SKM-1 treated with dmso at 0.1 percent for 144 hours (cell line): ENCODE measurements around the gene DPM3.
"Not testable (repeated sequence)": the region's sequence is repeated elsewhere in the genome, so short reads cannot be mapped to it uniquely, and the experiment has no call there.

Source experiments
- DNase-seq: peaks from one replicate; lab custom pipeline; 2025; ENCODE audit not compliant: unreplicated experiment; lab: John Stamatoyannopoulos, UW

The DPM3 gene

DNA sequence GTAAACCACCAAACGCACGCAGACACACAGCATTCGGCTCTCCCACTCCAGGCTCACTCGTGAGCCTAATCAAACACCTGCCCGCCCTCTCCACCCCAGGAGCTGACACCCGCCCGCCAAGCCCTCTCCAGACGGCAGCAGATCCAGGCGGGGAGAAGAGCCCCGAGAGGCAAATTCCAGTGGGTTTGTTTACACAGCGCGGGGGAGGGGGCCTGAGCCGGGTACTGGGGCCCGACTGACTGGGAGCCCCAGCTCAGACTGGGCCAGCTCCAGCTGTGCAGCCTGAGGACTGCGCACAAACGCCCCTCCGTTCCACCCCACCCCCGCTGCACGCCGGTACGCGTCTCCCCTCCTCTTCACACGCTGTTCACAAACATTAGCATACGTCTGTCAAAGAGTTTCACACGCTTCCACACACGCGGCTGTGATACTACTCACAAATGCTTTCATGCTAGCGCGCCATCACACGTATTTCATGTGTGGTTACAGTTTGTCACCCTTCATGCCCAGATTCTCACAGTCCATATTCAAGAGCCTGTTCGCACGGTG, 13.7 kb downstream of the DPM3 start:
- no peak for DNase-seq

DNA sequence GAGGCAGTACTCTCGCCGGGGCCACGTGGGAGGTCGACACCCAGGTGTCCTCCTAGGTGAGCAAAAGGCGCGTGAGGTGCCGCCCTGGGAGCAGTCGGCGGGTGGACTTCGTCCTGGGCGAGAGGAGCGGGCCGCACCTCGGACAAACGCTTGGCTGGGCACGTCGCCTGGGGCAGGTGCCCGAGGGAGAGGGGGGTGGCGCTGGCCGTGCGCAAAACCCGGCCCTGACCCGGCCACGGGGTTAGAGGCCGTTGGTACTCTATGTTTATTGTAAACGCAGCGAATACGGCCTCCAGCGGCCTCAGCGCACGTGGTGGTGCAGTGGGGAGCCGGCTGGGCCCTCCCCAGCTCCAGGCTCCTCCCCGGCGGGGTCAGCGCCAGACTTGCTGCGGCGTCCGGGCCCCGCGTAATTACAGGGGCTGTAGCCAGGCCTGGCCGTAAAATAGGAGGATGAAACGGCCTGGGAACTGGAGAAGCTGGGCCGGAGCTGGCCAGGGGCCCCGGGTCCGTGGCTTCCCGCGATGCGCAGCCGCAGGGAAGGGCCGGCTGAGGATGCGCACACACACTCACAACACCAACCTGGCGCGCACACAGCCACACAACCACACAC, 14.3 kb downstream of the DPM3 start:
- DNase-seq, result no peak

DNA sequence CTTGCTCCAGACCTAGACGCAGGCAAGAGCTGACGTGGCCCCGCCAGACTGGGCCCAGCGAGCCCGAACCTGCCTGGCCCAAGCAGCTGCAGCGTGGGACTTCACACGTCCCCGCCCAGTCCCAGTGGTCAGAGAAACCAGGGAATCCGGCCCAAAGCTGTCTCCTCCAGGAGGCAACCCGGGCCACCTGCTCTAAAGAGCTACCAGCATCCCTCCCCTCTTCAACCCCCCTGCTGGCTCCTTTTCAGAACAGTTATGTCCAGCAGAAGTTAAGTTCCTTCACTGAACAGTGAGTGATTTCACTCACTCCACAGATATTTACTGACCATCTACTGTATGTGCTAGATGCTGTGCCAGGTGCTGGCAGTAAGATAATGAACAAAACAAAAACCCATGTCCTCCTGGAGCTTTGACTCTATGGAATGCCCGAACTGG, 14.8 kb downstream of the DPM3 start:
- no peak for DNase-seq

DNA sequence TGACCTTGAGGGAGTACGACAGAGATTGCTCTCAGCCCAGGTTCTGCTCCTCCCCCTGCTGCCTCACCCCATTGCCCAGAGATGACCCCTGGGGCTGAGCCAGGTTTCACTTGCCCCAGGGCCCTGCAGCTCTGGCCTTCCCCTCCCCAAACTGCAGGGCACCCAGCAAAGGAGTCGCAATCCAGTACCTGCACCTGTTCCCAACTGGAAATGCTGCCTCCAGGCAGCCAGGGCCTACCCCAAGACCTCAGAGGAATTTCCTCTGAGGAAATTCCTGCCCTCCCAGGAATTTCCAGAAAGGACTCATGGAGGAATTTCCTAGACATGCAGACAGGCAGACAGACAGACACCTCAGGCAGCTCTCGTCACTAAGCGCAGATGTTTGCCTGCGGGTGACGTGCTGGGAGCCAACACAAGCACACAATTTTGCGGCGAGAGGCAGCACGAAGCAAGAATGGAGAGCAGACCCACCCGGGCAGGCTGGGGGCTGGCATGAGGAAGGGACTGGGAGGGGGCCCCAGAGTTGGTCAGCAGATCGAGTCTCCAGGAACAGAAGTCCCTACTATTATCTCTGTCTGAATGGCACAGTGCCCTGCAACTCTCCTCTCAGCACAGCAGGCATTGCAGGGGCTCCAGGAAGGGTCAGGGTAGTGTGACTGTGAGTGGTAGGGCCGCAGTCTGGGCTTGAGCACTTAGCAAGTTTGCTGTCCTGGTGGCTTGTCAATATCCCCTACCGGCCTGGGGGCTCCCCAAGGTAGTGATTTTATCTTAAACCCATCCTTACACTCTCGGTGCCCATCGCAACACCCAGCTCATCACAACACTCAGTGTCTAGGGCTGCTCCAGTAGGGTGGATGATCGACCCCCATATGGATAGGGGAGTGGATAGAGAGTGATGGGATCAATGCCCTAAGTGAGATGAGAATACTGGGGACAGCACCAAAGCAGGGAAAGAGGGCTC, 15.5 kb downstream of the DPM3 start:
- DNase-seq, result no peak

DNA sequence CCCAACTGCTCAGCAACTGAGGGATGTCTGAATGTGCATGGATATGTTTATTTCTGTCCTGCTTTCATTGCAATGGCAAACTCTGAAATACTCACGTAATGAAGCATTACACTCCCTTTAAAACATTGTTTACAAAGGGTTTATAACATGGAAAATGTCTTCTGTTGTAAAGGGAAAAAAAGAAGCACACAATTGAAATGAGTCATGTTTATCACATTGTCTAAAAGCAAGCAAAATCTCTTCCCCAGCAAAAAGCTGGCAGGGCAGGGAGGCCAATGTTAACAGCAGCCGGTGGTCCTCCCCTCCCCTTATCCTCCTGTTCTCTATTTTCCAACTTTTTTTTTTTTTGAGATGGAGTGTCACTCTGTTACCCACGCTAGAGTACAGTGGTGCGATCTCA, 16.5 kb downstream of the DPM3 start:
- no peak for DNase-seq

DNA sequence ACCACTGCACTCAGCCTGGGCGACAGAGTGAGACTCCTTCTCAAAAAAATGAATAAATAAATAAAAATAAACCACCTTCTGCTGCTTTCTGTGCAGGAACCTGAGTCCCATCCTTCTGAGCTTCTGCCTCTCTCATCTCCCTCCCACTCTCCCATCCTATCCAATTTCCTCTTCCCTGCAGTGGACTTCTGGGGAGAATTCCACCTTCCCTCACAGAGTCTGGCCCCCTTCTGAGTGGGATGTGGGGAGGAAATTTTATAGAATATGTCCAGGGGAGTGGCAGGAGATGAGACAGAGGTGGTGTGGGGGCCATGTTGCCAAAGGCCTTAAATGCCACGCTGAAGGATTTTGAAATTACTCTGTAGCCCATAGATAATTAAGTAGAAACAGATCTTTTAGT, 18.0 kb downstream of the DPM3 start:
- DNase-seq, result no peak

DNA sequence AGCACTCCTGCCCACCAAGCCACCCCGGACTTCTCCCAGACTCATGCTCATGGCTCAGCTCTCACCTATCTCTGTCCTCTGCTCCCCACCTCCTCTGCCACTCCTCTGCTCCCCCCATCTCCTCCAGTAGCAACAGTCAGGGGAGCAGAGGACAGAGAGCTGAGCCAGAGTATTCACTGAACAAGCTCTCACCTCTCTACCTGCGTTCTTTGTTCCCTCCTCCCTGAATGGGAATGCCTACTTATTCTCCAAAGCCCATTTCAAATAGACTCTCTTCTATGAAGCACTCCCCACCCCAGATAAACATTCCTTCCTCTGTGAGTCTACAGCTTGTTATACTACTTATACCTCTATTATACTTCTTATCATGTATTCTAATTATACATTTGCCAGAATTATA, 19.1 kb downstream of the DPM3 start:
- DNase-seq, result no peak

DNA sequence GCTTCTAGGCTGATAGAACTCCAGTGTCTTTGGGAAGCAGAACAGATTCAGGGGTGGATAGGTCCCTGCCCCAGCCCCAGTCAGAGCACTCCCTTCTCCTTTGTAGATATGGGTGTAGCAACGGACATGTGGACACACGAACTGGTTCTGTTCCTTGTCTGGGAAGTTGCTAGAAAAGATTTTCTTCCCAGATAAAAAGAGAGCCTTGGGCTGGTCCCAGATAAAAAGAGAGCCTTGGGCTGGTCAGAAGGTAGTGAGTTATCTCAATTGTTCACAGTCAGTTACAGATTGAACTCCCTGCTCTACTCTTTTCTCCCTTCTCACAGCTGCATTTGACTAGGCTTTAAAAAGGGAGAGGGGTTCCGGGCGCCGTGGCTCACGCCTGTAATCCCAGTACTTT, 20.1 kb downstream of the DPM3 start:
- DNase-seq, result no peak

DNA sequence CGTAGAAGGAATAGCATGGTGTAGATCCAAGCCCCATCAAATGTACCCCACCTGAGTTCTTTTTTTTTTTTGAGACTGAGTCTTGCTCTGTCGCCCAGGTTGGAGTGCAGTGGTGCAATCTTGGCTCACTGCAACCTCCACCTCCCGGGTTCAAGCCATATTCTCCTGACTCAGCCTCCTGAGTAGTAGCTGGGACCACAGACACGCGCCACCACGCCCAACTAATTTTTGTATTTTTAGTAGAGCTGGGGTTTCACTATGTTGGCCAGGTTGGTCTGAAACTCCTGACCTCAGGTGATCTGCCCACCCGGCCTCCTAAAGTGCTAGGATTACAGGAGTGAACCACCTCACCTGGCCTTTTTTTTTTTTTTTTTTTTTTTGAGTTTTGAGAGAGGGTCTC, 22.2 kb downstream of the DPM3 start:
- DNase-seq, result not testable (repeated sequence)

DNA sequence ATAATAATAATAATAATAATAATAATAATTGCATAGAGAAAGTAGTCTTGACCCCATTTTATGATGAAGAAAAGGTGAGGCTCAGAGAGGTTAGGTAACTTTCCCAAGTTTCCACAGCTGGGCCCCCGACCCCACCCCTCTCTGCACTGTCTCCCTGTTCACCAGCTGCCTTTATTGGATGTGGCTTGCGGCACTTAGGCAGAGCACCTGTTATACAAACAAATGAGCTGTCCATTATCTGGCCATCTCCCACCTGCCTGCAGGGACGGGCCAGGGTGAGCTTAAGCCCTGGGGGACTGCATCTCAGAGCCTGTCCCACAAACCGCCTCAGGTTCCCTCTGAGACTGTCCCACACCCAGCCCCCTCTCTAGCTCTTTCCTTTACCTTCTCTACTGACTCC, 22.7 kb downstream of the DPM3 start:
- no peak for DNase-seq

DNA sequence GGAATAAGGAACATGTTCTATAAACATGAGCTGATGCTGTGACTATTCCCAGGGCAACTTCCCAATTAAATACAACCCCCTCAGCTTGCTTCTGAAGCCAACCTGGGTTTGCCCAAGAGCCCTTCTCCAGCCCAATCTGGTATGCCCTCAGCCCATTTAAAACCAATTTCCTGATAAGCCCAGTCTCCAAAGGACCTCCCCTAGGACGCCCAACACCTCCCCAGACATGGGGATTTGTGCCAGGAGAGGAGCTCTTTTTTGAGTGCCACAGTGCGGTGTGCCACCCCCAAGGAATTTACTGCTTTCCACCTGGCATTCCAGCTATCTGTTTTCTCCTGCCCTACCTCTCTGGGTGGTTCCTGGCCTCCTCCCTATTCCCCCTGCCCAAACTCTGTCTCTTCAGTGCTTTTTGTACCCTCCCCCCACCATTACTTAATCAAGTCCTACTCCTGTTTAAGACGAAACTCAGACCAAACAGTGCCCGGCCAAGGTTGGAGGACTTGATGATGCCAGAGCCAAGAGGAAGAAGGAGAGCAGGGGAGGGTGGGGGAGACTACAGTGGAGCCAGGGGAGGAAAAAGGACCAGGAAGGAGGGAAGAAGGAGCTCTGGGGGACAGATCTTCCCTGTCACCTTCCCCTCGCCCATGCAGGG, 24.1 kb downstream of the DPM3 start:
- DNase-seq, result no peak

DNA sequence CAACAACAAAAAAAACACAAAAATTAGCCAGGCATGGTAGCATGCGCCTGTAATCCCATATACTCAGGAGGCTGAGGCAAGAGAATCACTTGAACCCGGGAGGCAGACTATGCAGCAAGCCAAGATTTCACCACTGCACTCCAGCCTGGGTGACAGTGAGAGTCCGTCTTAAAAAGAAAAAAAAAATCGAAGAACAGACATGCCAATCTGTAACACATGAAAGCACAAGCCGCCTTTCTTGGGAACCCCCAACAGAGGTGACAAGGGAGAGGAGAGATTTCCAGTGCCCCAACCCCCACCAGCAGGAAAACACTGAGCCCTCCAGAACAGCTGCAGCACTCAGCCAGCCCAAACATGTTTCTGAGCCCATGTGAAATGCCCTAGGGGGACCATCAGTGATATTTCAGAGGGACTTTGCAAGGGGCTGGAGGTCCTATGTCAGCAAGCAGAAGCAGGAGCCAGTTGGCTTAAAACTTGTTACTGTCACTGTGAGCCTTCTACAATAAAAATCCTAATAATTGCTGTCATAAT, 26.8 kb downstream of the DPM3 start:
- no peak for DNase-seq

DNA sequence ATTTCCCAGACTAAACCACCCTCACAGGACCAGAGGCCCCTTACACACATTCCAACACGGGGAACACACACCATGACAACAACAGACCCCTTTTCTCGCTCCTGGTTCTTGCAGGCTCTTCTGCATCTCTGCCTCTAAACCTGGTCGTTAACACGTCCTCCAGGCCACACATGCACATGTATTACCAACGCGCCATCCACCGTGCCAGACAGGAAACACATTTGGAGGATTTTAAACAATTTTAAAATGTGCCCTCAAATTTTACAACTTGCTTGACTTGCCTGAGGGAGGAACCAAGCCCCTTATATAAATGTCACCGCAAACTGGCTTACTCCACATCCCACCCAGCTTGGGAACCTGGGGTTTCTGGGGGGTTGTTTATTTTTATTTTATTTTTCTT, 29.5 kb downstream of the DPM3 start:
- DNase-seq, result no peak

DNA sequence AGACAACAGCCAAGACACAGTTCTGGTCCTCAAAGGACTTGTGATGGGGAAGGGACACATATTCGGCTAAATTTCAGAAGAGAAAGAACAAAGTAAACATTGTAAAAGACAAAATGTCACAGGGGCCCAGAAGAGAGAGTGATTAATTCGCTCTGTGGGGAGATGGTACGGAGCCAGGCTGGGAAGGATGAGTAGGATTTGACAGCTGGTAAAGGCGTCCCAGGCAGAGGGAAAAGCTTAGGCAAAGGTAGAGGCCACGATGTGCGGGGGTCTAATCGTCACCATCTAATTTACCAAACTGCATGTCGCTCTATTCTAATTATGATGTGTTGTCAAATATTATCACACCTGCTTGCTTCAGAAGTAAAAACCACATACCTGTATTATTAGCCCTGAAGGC, 29.9 kb downstream of the DPM3 start:
- DNase-seq, result no peak

DNA sequence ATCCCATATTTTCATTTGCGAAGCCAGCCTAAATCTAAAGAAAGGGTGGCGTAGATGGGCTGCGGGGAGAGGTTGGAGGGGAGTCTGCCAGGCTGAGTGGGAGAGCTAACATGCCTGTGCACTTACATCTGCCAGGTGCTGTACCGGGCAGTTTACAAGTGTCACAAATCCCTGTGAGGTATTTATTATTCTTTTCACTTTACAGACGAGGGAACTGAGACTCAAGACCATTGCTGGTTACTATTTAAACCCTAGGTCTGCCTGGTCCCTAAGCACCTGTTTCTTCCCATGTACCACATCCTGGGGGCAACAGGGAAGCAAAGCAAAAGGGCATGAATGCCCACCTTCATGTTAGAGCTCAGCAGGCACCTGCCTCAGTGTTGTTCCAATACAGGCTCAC, 32.0 kb downstream of the DPM3 start:
- no peak for DNase-seq

DNA sequence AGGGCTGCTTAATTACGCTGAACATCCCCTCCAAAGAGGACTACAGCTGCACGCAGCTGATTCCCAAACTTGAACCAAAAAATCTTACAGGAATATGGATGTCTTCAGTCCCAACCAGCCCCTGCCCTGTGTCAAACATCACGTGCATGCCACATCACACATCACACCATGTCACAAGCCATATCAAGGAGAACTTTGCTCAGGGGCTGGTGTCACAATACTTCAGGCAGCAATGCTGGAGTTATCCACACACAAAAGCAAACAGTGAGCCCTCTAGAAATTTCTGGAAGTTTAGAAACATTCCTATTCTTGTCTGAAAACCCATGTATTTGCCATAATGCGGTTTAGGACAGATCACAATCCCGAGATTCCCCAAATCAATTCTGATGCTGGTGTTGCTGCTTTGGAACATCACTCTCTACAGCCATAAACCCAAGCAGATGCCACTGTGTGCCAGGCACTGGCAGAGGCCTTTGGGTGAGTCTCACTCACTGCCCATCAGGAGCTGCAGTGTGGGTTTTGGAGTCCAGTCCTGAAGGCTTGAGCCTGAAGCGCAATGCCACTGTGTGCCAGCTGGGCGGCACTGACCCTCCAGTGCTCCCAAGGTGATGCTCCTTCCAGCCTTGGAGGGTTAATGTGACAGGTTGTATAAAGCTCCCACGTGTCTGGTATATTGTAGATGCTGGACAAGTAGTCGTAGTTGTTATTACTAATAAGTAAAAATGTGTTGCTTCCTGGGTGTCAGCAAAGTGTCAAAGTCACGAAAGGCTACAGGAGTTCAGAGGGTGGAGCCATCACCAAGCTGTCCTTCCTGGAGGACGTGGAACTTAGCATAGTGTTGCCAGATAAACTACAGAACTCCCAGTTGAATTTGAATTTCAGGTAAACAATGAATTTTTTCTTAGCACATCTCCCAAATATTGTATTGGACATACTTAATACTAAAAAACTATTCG, 32.7 kb downstream of the DPM3 start:
- DNase-seq, result no peak

DNA sequence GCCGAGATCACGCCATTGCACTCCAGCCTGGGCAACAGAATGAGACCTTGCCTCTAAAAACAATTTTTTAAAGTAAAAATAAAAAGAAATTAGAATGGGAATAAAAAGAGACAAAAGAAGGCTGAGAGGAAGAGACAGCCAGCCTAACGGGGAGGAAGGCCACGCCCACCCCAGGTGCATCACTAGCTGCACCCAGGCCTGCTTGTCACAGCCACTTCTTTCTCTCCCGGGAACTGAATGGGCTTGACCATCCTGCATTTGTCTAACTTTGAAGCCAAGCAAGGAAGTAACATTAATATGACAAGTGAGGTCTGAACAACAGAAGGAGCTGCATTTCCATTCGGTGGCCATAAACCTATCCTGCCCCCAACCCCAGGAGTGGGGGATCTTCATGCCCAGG, 33.5 kb downstream of the DPM3 start:
- DNase-seq, result no peak

DNA sequence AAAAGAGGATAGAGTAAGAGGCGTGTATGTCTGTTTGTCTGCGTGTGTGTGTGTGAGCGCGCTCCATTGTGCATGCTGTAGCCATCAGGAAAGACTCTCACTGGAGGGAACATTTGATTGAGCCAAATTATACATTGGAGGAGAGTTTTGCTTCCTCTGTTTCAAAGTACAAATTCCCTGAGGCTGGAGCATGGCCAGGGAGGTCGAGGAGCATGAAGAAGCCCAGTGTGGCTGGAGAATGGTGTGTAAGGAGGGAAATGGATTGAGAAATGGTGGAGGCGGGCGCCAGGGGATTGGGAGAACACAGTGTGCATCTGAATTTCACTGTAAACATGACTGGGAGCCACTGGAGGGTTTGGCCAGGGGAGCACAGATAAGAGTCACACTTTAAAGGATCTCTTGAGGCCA, 34.7 kb downstream of the DPM3 start:
- DNase-seq, result no peak

DNA sequence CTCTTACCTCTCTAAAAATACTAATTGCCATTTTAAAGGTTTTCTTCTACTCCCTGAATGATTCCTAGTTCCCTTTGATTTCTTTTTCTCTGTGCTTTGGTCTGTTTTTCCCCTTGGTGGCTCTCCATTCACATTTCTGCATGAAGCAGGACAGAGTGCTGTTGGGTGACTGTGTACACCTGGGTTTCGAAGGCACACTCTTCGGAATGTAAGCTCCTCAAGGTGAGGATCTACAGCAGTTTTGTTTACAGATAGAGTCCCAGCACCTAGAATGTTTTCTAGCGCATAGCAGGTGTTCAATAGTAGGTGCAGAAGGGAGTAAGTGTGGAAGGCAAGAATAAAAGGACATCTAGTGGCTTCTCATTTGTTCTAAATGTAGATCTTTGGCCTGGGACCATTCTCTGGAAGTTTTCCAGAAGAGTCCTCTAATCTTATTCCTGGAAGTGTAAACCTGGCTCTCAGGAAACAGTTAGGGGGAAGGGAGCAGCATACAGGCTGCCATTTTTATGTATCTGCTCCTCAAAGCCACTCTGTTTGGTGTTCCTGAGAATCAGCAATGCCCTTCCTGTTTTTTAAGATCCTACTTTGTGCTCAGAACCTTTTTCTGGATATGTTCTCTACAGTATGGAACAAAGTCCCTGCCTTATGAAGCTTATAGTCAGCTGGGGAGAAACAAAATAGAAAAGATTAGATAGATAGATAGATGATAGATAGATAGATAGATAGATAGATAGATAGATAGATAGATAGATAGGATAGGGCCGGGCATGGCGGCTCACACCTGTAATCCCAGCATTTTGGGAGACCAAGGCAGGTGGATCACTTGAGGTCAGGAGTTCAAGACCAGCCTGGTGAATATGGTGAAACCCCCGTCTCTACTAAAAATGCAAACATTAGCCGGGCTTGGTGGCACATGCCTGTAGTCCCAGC, 35.5 kb downstream of the DPM3 start:
- DNase-seq, result no peak
